CD4-positive, alpha-beta T cell (primary cell): ENCODE measurements around the gene ABHD4. TPM values are rescaled to one million over a fixed set of nuclear protein-coding genes. Genes with fewer than 3 reads are reported as not detected.

Experiments used
- ATAC-seq: fragments of 200-7000 bp; cut with Tn5 transposase; one replicate; pipeline ENCODE4 v1.10.0; 2022; ENCODE audit warnings: mild to moderate bottlenecking; ENCODE audit not compliant: poor library complexity
- CTCF ChIA-PET: fragments of 350-600 bp; sonication (Branson Sonifier 250); formaldehyde crosslinking; loops from one replicate; lab custom pipeline; 2021; ENCODE audit warnings: antibody characterized with exemption, inconsistent platforms; lab: Charles Lee
- POLR2A ChIA-PET: fragments of 350-600 bp; sonication (Branson Sonifier 250); formaldehyde crosslinking; loops from one replicate; lab custom pipeline; 2021; ENCODE audit warnings: antibody characterized with exemption, inconsistent platforms; lab: Charles Lee
- DNase-seq, 14 experiments: peaks; one replicate each; pipeline ENCODE4 v3.0.0-alpha.2; 2013 to 2020; ENCODE audit warnings: mixed read lengths in 2 of 14
- H3K27ac ChIP-seq, 2 donors: one replicate each; pipeline versions ENCODE4 v1.5.1 to v1.7.0; 2013; ENCODE audit warnings: low read length in 2 of 2, low read depth in 1 of 2, mild to moderate bottlenecking in 1 of 2
- H3K27me3 ChIP-seq, 2 experiments: 1 replicate in 1 of 2; 2 replicates in 1 of 2; pipeline versions ENCODE4 v1.6.1 to v1.7.0; 2013; ENCODE audit warnings: low read length in 2 of 2, control low read depth in 1 of 2, mild to moderate bottlenecking in 1 of 2, moderate library complexity in 1 of 2; ENCODE audit not compliant: insufficient read depth in 2 of 2, control insufficient read depth in 1 of 2
- H3K36me3 ChIP-seq: one replicate; pipeline ENCODE4 v1.6.1; 2013; ENCODE audit warnings: low read length, control low read depth; ENCODE audit not compliant: insufficient read depth
- H3K4me1 ChIP-seq: one replicate; pipeline ENCODE4 v1.6.1; 2013; ENCODE audit warnings: low read length, control low read depth; ENCODE audit not compliant: insufficient read depth
- H3K4me3 ChIP-seq: one replicate; pipeline ENCODE4 v1.5.1; 2013; ENCODE audit warnings: mild to moderate bottlenecking, low read length, moderate library complexity
- H3K9me3 ChIP-seq, 2 experiments: 1 replicate in 1 of 2; 2 replicates in 1 of 2; pipeline versions ENCODE4 v1.6.1 to v1.7.0; 2013; ENCODE audit warnings: low read length in 2 of 2, mild to moderate bottlenecking in 2 of 2, control low read depth in 1 of 2, moderate library complexity in 1 of 2; ENCODE audit not compliant: control insufficient read depth in 1 of 2, insufficient read depth in 1 of 2
- H3K27ac Mint-ChIP-seq: one replicate; pipeline ENCODE4 v1.8.0; 2020; ENCODE audit warnings: mixed read lengths
- H3K27me3 Mint-ChIP-seq: one replicate; pipeline ENCODE4 v1.8.0; 2021; ENCODE audit warnings: mixed read lengths
- H3K36me3 Mint-ChIP-seq: one replicate; pipeline ENCODE4 v1.8.0; 2021; ENCODE audit warnings: low read depth, mixed read lengths
- H3K4me1 Mint-ChIP-seq: one replicate; pipeline ENCODE4 v1.8.0; 2021; ENCODE audit warnings: low read depth, mixed read lengths
- H3K4me3 Mint-ChIP-seq: one replicate; pipeline ENCODE4 v1.8.0; 2020; ENCODE audit warnings: mild to moderate bottlenecking, mixed read lengths
- H3K9me3 Mint-ChIP-seq: one replicate; pipeline ENCODE4 v1.8.0; 2020; ENCODE audit warnings: mixed read lengths
- CTCF ChIP-seq: fragments of 200-600 bp; IDR thresholded peaks from one replicate; pipeline ENCODE4 v1.8.0; 2022; ENCODE audit warnings: antibody characterized with exemption, mild to moderate bottlenecking
- intact Hi-C, 2 experiments: fragments of 100-400 bp; cut with DNase I in 1 of 2; cut with micrococcal nuclease in 1 of 2; formaldehyde crosslinking; loops; one replicate each; pipeline versions ENCODE4 v1.15.1 to v1.9.0; 2023 to 2025; cut with DNase I, micrococcal nuclease
- total RNA-seq, 174 experiments: library from RNA in 2 of 174; stranded (reverse) in 2 of 174; gene quantifications; one replicate each; pipeline ENCODE4 v1.2.3 and lab custom pipeline; 2021 to 2026

ABHD4 gene
- total RNA-seq, 2 experiments from 2014 or later, result 7.1 to 8.9 TPM

GRCh38 chr14:22656226-22656625, 58.1 kb downstream of the ABHD4 start:
- no peak for TF ChIP-seq CTCF
- Histone ChIP-seq H3K36me3 (no peaks in the 10 kb centered on the region), H3K9me3 (no peaks in the 10 kb centered on the region), H3K4me1 (no peaks in the 10 kb centered on the region), H3K4me3 (no peak overlapping the region), H3K27me3 (no peaks in the 10 kb centered on the region), H3K27ac (no peak overlapping the region)
- POLR2A ChIA-PET, result interaction anchor here (1.0 kb wide), 1 partner anchor 86 kb away, joined by 3 read pairs; no protein-coding TSS in a partner anchor
- no peaks in the 10 kb centered on the region for H3K4me1 Mint-ChIP-seq
- ATAC-seq (no peak), DNase-seq (no peak)
- H3K27me3 Mint-ChIP-seq, result no peaks in the 10 kb centered on the region
- no peaks in the 10 kb centered on the region for H3K36me3 Mint-ChIP-seq
- CTCF ChIA-PET, result interaction anchor here (0.5 kb wide), 1 partner anchor 85 kb away, joined by 3 read pairs; no protein-coding TSS in a partner anchor
- no peak overlapping the region for H3K4me3 Mint-ChIP-seq
- no peaks in the 10 kb centered on the region for H3K9me3 Mint-ChIP-seq
- no peak overlapping the region for H3K27ac Mint-ChIP-seq
- intact Hi-C loops, result loop anchor here in 1 of 2 experiments (5.0 to 10.0 kb wide), 2 partner anchors 196 to 531 kb away; no protein-coding TSS in a partner anchor

- H3K4me1 ChIP-seq, result no peaks in the 10 kb centered on the region
- intact Hi-C loops, result loop anchor here in 1 of 2 experiments (5.0 to 10.0 kb wide), 2 partner anchors 195 to 532 kb away; no protein-coding TSS in a partner anchor
- H3K36me3 Mint-ChIP-seq, result no peaks in the 10 kb centered on the region
- no peak overlapping the region for H3K27ac ChIP-seq
- H3K4me3 Mint-ChIP-seq, result no peak overlapping the region
- no peaks in the 10 kb centered on the region for H3K9me3 ChIP-seq
- no peaks in the 10 kb centered on the region for H3K27me3 Mint-ChIP-seq
- ATAC-seq, result no peak
- no peak overlapping the region for H3K4me3 ChIP-seq
- POLR2A ChIA-PET, result interaction anchor here (1.0 kb wide), 1 partner anchor 86 kb away, joined by 3 read pairs; no protein-coding TSS in a partner anchor
- H3K36me3 ChIP-seq, result no peaks in the 10 kb centered on the region
- no peaks in the 10 kb centered on the region for H3K4me1 Mint-ChIP-seq
- DNase-seq, result no peak
- no peaks in the 10 kb centered on the region for H3K27me3 ChIP-seq
- TF ChIP-seq CTCF, result no peak
- CTCF ChIA-PET, result interaction anchor here (0.5 to 2.4 kb wide), 2 partner anchors 86 to 87 kb away, joined by 3 to 8 read pairs; no protein-coding TSS in a partner anchor
- H3K27ac Mint-ChIP-seq, result no peak overlapping the region
- H3K9me3 Mint-ChIP-seq, result no peaks in the 10 kb centered on the region
Measured at GRCh38 chr14:22656945-22657731, 59.0 kb downstream of the ABHD4 start.

- intact Hi-C loops, result loop anchor here in 1 of 2 experiments (5.0 to 10.0 kb wide), 2 partner anchors 194 to 533 kb away; no protein-coding TSS in a partner anchor
- Mint-ChIP-seq H3K36me3 (no peaks in the 10 kb centered on the region), H3K4me1 (no peaks in the 10 kb centered on the region), H3K9me3 (no peaks in the 10 kb centered on the region), H3K27ac (no peak overlapping the region), H3K4me3 (no peak overlapping the region), H3K27me3 (no peaks in the 10 kb centered on the region)
- no peak overlapping the region for H3K4me3 ChIP-seq
- no peak for TF ChIP-seq CTCF
- H3K9me3 ChIP-seq, result no peaks in the 10 kb centered on the region
- no peak overlapping the region for H3K27ac ChIP-seq
- no peaks in the 10 kb centered on the region for H3K27me3 ChIP-seq
- DNase-seq (no peak), ATAC-seq (no peak)
- ChIA-PET POLR2A (no interaction called here), CTCF (interaction anchor here (2.4 kb wide), 1 partner anchor 88 kb away, joined by 8 read pairs; no protein-coding TSS in a partner anchor)
- H3K36me3 ChIP-seq, result no peaks in the 10 kb centered on the region
- no peaks in the 10 kb centered on the region for H3K4me1 ChIP-seq
Measured at GRCh38 chr14:22657861-22658260, 59.8 kb downstream of the ABHD4 start.
